HG02763 (cell line): Measurements from ENCODE around the gene TEX51.

Experiments used
- ATAC-seq: cut with Tn5 transposase; IDR thresholded peaks from one replicate; pipeline ENCODE4 v1.9.1; 2021; ENCODE audit warnings: mild to moderate bottlenecking, moderate library complexity; ENCODE audit not compliant: unreplicated experiment

TEX51 gene

DNA sequence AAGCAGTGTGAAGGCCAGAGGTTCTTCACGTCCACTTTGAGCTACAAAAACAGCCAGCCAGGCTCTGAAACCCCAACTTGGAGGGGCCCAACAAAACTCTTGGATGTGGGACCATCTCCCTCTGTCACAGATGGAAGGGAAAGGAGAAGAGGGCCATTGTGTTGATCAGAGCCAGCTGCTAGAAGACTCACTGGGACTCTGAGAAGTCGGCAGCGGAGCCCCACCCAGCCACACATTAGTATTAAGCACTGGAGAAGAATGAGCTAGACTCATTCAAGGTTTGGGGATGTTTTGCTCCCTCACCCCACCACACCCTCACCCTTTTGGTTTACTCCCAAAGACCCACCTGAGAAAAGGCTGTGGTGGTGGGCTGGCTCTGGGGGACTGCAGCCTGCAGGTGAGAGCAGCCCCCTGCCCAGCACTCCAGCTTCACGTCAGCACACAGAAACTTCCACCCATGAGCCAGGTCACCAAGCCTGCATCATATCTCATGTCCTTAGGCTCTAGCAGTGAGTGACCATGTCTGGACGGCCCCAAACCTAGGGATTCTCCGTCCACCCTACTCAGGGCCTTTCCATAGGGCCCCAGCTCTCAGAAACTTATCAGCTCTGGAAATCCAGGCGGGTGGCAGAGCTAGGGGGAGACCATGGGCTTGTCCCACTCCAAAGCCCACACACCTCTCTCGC lies 12.6 kb downstream of the TEX51 start:
- ATAC-seq: no peak

DNA sequence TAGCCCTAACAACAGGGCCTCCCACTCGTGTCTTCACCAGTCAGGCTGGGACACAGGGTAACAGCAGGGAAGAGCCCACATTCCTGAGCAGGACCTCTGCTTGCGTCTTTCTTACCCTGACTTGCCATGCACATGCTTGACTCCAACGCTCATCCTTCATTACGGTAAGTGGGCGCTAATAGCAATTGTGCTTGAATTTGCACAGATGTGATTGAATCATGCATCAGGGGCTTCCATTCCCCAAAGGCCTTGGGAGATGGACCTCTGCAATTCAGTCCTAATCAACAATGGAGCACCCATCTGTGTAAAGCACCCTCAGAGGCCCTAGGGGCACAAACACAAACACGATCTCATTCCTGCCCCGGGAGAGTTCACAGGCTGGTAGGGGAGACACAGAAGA lies 13.5 kb downstream of the TEX51 start:
- no peak for ATAC-seq

DNA sequence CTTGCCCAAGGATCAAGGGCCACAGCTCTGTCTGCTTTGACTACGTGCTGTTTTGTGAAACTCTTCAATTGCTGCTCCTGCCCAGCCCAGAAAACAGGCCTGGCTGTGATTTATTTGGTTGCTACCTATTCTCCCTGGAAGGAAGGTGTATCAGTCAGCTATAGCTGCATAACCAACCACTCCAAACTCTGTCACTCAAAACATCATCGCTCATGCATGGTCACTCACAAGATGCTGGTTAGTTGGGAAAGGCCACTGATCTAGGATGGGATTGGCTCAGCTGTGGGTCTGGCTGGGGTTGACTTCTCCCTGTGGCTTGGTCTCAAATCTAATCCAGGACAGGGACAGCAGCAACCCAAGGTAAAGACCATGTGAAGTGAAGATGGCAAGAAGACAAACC lies 14.6 kb downstream of the TEX51 start:
- ATAC-seq: no peak

DNA sequence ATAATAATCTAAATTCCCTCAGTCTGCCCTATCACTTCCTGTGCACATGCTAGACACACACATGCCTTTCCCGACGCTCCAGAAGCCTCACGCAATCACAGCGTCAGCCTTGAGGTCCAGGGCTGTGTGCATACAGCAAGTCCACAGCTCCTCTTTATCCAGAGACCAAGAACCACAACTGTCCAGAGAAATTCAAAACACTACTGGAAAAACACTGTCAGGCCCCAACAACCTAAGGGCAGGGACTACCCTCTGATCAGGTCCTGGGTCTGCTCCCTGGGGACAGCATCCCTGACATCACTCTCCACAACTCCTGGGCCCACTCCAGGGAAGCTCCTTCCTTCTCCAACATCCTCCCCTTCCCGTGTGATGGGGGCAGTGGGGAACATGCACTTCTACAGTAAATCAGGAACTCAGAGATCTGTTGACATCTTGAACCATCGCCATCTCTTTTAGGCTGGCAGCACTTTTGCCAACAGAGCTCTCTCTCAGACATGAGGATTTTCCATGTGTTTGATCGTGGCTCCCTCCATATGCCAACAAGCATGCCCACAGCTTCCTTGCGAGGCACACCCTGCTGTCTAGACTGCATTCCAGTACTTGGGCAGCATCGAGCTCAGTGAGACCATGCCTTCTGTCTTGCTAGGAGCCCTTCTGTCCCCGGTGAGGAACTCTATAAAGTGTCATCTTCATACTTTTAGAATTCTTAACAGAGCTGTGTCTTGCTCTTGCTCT lies 15.4 kb downstream of the TEX51 start:
- no peak for ATAC-seq

DNA sequence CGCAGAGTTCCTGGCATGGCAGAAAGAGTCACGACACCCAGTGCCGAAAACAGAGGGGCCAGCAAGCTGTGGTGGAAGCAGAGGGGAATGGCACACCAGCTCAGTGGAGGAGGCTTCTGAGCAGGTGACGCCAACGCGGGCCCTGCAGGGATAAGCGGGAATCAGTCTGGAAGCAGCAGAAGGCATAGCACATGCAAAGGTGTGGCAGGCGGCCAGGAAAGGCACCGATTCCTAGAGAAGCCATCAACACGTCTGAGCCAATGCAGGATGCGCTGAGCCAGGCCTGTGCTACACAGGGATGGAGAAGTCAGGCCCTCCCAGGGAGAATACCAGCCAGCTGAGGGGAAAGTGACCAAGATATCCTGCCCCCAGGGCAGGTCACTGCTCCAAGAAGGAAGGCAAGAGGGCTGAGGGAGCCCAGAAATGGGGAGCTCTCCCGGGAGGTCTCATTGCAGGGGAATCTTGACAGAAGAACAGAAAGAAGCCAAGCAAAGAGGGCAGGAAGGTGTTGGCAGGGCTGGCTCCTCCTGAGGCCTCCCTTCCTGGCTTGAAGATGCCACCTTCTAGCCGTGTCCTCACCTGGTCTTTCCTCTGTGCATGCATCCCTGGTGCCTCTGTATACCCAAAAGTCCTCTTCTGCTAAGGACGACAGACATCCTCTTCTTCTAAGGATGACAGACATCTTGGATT lies 16.3 kb downstream of the TEX51 start:
- no peak for ATAC-seq

DNA sequence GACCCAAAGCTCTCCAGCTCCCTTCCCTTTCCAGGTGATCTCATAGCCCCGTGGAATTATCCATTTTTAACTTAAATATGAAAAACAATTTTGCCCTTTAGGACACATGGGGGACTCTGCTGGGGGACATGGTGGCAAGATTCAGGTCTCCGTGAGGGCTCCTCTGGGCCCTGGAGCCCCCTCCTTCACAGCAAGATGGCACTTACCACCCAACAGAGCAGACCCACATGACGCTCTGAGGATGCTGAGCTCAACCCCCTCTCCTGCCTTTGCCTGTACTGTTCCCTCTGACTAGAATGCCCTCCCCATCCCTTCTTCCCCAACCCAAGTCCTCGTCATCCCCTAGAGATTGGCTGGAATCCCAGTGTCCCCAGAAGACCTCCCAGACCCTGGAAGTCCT lies 17.2 kb downstream of the TEX51 start:
- no peak for ATAC-seq

DNA sequence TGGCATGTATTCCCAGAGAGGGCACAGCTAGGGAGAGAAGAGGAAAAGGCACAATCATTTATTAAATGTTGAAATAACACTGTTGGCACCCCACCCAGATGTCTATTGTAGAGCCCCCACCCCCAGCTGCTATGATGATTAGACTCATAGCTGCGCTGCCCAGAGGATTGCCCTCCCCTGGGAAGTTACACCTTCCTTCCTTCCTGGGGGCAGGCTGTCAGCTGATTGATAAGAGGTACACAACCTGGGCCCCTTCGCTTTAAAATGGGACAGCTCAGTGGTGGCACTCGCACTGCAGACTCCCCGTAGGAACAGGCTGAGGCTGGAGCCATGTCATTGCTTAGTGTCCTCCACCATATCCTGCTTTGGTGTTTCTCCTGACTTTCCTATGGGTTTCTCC lies 18.1 kb downstream of the TEX51 start:
- no peak for ATAC-seq

DNA sequence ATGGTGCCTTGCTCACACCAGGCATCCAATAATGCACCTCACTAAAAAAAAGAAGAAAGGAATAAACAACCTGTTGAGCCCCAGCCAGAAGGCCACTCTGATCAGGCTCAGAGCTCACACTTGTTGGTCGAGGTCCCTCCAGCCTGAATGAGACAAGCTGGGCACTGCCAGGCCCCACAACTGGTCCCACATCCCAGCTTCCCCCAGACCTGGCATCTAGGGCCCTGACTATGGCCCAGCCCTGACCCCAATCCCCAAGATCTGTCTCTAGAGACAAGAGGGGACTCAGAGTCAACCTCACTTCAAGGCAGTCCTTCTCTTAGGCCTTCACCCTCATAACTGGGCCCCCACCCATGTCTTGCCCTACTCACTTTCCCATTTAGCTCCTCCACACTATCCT lies 22.4 kb downstream of the TEX51 start:
- ATAC-seq: no peak

DNA sequence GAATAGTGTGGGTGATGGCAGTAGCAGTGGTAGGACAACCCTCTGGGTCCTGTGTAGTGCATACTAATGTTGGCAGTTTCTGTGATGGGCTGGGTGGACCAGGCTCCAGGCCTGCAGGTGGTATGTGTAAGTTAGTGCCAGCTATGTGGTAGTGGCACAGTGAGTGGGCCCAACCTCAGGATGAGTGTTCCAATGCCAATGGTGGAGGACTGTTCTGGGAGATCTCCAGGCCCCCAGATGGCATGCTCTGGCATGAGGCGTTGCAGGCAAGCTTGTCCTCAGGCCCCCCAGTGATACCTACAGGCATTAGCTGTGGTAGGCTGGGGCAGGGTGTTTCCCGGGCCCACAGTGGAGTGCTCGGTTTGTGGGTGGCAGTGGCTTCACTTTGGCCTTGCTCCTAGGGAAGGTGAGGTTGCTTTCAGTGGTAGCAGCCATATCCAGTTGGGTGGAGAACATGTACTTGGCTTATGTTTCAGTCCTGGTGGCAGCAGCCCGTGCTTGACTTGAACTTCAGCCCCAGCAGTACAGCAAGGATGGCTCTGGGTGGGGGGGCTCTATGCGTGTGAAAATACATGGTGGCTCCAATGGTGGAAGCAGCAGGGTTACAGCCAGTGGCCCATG lies 32.4 kb downstream of the TEX51 start:
- ATAC-seq: no peak

DNA sequence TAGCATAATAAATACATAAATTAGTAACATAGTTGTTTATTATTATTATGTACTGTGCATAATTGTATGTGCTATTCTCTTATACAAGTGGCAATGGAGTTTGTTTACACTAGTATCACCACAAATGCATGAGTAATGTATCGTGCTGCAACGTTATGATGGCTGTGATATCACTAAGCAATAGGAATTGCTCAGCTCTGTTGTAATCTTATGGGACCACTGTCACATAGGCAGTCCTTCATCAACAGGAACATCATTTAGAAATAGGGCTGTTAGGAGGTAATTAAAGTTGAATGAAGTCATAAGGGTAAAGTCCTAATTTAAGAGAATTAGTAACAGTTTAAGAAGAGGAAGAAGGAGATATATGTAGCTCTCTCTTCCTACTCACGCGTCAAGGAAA lies 33.8 kb downstream of the TEX51 start:
- no peak for ATAC-seq

DNA sequence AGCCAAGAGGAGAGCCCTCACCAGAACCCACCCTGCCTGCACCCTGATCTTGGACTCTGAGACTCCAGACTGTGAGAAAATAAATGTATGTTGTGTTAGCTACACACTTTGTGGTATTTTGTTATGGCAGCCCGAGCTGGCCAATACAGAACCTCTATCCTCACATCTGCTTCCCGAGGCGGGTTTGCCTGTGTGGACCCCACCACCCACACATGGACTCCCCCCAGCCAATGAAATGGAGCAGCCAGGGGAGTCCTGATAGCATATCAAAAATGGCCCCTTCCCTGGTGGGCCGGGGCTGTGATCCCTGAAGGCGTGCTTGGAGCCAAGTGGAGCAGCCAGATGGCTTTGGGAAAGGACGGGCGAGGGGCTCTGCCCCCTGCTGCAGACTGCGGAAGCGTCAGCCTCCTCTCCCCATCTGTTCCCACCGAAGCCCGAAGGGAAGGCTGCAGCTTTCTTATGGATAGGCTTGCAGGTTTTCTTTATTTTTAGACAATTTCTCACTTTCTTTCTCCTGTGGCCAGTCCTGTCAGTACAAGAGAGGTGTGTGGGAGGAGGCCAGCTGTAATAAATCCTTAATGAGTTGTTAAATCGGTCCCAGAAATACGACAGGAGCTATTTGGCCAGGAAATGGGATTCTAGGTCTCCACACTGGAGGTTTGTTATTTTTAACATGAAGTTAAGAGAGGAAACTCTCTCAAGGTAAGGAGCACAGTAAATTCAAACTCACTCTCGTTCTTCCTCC lies 34.4 kb downstream of the TEX51 start:
- no peak for ATAC-seq

DNA sequence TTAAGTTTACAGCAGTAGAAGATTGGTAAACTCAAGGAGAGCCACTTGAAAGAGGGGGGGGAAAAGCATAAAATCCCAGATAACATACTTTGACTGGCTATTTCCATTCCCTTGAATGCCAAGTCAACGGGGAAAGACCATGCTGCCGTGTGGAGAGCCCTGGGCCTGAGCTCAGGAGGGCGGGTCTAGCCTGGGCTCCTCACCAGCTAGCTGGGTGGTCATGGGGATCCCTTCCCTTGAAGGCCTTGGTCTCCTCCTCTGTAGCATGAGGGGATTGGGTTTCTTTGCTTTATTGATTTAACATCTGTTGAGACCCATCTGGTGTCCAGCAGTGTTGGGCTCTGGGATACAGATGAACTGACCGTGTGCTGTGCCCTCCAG lies 35.0 kb downstream of the TEX51 start:
- no peak for ATAC-seq

DNA sequence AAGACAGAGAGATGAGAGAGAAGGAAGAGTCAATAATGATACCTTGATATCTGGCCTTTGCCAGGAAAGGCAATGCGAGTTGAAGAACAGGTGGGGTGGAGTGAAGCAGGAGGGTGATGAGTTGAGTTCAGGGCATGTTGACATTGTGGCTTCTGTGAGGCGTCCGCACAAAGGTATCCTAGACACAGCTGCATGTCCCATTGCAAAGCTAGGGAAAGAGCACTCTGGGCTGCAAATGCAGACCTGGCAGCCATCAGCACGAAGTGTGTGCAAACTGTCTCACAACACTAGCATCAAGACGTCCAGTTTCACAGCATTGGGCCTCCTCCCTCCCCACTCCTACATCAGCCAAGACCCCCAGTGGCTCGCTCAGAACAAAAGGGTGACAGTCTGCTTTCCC lies 36.1 kb downstream of the TEX51 start:
- ATAC-seq: no peak

DNA sequence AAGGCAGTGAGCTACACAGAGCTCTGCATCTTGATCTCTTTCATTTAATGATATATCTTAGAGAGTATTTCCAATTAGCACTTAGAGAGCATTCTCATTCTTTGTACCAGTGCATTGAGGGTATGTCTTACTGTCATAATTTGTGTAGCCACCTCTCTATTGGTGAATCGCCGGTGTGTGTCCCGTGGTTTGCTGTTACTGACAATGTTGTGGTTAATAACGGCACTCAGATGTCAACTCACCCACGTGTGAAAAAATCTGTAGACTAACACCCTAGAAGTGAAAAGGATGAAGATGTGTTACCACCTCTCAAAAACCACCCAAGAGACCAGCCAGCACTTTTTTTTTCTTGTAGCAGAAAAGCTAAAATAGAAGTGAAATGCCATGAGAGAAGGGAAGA lies 37.1 kb downstream of the TEX51 start:
- no peak for ATAC-seq

DNA sequence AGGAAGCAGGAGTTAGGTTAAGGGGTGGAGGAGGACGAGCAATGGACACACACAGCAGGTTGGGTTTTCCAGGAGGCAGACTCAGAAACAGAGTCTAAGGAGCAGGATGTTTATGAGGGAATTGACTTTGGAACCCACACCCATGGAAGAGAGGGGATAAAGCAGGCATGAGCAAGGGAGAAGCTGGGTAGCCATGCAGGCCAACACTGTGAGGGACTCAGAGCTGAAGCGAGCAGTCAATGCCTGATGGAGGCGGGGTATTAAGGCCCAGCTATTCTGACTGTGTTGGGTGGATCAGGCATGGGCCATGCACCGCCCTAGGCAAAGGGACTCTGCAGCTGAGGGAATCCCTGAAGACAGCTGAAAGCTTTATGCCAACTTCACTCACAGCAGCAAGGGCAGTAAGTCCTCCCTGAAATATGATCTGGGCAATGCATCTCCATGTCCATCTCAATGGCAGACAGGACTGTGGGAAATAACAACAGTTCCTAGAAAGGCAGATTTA lies 37.6 kb downstream of the TEX51 start:
- ATAC-seq: no peak

DNA sequence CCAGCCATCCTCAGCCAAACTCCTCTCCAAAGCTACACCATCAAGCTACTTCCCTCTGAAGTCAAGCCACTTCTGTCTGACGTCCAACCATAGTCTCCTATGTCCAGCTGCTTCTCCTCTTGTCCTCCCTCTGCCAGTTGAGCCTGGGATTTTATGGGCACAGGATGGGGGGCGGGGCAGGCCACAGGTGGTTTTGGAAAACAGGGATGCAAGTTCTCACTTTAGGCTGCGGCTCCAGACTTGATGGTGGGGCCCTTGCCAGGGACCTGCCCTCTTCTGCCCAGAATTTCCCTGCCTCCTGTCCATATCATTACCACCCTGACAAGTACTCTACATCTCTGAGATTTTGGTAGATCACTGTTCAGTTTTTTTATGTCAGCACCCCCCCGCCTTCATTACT lies 41.6 kb downstream of the TEX51 start:
- no peak for ATAC-seq

DNA sequence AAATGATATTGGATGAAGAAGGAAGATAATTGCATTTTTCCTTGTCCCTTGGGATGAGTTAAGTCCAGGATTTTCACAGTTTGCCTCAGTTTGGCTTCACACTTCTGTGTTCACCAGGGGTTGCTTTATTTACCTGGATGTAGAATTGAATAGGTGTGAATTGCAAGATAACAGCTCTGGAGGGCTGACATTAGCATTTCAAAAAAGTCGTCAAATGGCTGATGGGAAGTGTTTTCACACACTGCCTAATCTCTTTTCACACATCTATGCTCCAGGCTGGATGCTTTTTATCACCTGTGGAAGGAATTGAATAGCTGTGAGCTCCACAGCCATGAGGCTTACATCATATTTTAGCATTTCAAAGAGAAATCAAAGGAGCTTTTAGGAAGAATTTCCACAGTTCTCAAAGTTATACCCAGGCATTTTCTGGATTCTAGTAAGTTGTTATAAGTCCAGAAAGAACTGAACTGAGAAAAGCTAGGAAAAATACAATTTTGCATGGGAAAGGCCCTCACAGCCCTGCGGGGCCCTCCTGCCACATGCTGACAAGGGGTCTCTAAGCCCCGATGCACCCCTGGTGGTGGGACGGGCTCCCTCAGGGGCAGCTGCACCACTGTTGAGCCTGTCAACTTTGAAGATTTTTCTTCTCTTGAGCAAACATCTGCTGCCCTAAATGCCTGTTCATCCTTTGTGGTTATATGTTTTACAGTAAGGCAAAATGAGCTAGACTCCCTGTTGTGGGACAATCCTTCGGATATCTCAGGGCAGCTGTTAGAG lies 43.9 kb downstream of the TEX51 start:
- no peak for ATAC-seq

DNA sequence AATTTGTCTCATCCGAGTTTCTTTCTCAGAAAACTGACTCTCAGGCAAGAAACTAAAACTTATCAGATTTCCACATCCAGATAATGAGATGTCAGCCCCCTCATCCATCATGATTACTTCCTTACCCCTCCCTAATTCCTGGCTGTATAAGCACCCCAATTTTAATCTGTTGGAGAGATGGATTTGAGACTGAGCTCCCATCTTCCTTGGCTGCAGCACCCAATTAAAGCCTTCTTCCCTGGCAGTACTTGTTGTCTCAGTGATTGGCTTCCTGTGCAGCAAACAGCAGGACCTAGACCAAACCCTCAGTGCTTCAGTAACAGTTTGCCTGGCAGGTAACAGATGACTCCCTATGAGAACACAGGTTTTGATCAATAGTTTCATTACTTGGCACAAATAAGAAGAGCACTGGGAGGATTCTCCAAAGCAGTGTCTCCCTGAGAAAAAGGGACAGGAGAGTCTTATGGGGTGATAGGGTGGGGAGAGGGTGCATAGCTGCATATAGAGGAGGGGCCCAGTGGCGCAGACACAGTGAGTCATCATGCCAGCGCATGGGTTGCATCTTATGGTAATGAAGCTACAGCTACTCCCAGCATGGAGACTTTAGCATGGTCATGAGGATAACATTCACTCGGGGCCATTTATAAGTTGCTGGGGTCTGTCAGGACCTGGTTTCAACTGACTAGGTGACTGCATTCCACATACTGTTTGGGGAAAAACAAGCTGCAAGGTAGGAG lies 45.1 kb downstream of the TEX51 start:
- no peak for ATAC-seq

DNA sequence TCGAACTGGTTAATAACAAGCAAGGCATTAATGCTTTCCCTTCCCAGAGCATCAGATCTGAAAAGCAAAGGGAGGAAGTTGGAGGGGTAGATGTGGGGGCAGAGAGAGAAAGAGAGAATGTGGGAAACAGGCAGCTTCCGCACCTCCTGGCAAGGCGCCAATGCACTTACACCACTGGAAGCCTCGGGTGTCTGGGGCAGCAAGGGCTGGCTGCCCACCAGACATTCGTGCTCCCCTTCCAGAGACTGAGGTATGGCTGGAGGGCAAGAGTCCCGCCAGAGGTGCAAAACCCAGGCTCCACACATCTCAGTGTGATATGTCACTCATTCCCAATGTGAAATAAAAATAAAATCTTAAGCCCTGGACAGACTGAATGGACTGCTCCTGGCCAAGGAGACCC lies 46.4 kb downstream of the TEX51 start:
- ATAC-seq: no peak
